DOHH2 (cell line): Measurements from ENCODE around the gene KIAA1614.

Experiments used
- EZH2phosphoT487 ChIP-seq: fragments of 200-600 bp; sonication (generic); IDR thresholded peaks from 2 replicates; pipeline ENCODE4 v1.6.1; 2017; ENCODE audit warnings: borderline replicate concordance, mild to moderate bottlenecking, antibody characterized with exemption, low read length, moderate library complexity, mixed read lengths
- TF ChIP-seq, protein P1 (sequence below): fragments of 200-600 bp; sonication (generic); IDR thresholded peaks from one replicate; pipeline ENCODE4 v1.5.1; 2014; ENCODE audit warnings: antibody characterized with exemption, mild to moderate bottlenecking, low read depth, low read length; ENCODE audit not compliant: poor library complexity, severe bottlenecking

DNA sequence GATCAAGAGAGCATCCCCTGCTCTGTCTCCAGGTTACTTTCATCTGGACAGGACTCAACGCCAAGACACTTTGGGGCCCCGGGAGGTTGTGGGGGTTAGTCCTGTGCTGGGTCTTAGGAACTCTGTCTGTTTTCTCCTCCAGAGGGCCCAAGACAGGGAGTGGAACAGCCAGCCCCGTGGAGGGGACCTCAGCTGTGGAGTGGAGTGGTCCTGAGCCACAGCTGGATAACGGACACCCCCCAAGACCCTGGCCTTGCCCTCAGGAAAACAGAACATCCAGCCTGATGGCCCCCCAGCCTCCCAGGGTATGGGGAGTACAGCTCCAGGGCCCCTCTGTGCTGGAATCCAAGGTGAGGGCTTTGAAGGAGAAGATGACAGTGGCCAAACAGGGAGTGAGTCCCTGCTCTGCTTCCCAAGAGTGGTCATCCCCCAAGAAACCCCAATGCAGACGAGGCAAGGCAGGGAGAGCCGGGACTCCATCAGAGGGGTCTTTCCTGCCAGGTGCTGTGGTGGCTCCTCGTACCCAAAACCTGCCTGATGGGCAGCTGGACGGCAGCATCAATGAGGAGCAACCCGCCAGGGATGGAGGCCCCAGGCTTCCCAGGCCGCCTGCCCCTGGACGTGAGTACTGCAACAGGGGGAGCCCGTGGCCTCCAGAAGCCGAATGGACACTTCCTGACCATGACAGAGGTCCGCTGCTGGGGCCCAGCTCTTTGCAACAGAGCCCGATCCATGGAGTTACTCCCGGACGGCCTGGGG, 3.5 kb downstream of the KIAA1614 start:
- TF ChIP-seq, protein P1, sequence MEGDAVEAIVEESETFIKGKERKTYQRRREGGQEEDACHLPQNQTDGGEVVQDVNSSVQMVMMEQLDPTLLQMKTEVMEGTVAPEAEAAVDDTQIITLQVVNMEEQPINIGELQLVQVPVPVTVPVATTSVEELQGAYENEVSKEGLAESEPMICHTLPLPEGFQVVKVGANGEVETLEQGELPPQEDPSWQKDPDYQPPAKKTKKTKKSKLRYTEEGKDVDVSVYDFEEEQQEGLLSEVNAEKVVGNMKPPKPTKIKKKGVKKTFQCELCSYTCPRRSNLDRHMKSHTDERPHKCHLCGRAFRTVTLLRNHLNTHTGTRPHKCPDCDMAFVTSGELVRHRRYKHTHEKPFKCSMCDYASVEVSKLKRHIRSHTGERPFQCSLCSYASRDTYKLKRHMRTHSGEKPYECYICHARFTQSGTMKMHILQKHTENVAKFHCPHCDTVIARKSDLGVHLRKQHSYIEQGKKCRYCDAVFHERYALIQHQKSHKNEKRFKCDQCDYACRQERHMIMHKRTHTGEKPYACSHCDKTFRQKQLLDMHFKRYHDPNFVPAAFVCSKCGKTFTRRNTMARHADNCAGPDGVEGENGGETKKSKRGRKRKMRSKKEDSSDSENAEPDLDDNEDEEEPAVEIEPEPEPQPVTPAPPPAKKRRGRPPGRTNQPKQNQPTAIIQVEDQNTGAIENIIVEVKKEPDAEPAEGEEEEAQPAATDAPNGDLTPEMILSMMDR: no peak
- no peak for TF ChIP-seq EZH2phosphoT487
